NT2/D1 (cell line): ENCODE measurements around the gene BMPR1B.

Experiments used
- SUZ12 ChIP-seq: IDR thresholded peaks from 2 replicates; pipeline ENCODE4 v1.6.1; 2011; ENCODE audit not compliant: insufficient read length, insufficient read depth; ENCODE audit errors: extremely low read depth
- YY1 ChIP-seq: IDR thresholded peaks from 2 replicates; pipeline ENCODE4 v1.6.1; 2011; ENCODE audit not compliant: insufficient read length, insufficient read depth

- no peak for TF ChIP-seq SUZ12
- TF ChIP-seq YY1 = no peak
These were observed 308.3 kb downstream of the BMPR1B start for GRCh38 chr4:95066050-95066449.
